GM12878 (cell line): Measurements from ENCODE around the gene TBC1D1. TPM values are rescaled to one million over a fixed set of nuclear protein-coding genes. Genes with fewer than 3 reads are reported as not detected.

Source experiments
- DPF2 ChIP-seq: fragments of 450-650 bp; IDR thresholded peaks from 2 replicates; pipeline ENCODE4 v1.6.1; 2017; ENCODE audit warnings: mild to moderate bottlenecking
- FOXM1 ChIP-seq: IDR thresholded peaks from 2 replicates; pipeline ENCODE4 v1.6.1; 2012; ENCODE audit warnings: low read depth, mild to moderate bottlenecking, inconsistent platforms, low read length, moderate library complexity
- HCFC1 ChIP-seq: fragments of 150-350 bp; IDR thresholded peaks from 2 replicates; pipeline ENCODE4 v1.6.1; 2014; ENCODE audit warnings: low read length
- HDGF ChIP-seq: fragments of 450-650 bp; IDR thresholded peaks from 2 replicates; pipeline ENCODE4 v1.6.1; 2016; ENCODE audit warnings: antibody characterized with exemption
- IKZF2 ChIP-seq, 2 experiments: fragments of 450-650 bp; IDR thresholded peaks; 2 replicates each; pipeline ENCODE4 v1.6.1; 2017; ENCODE audit warnings: mild to moderate bottlenecking in 2 of 2, moderate library complexity in 2 of 2
- KDM1A ChIP-seq: fragments of 200-600 bp; sonication (generic); IDR thresholded peaks from 2 replicates; pipeline ENCODE4 v1.6.1; 2016; ENCODE audit warnings: borderline replicate concordance
- LARP7 ChIP-seq: fragments of 450-650 bp; IDR thresholded peaks from 2 replicates; pipeline ENCODE4 v1.6.1; 2017; ENCODE audit warnings: mild to moderate bottlenecking
- MEF2A ChIP-seq: IDR thresholded peaks from 2 replicates; pipeline ENCODE4 v1.6.1; 2011; ENCODE audit warnings: low read depth, mild to moderate bottlenecking, low read length, moderate library complexity; ENCODE audit not compliant: insufficient read depth
- NFXL1 ChIP-seq: fragments of 450-650 bp; IDR thresholded peaks from 2 replicates; pipeline ENCODE4 v1.6.1; 2017; ENCODE audit warnings: antibody characterized with exemption, mild to moderate bottlenecking, borderline replicate concordance
- PML ChIP-seq: IDR thresholded peaks from 2 replicates; pipeline ENCODE4 v1.6.1; 2012; ENCODE audit warnings: low read length, inconsistent platforms
- RAD21 ChIP-seq: IDR thresholded peaks from 2 replicates; pipeline ENCODE4 v1.6.1; 2011; ENCODE audit warnings: mild to moderate bottlenecking, low read depth, low read length, moderate library complexity; ENCODE audit not compliant: insufficient read depth
- RUNX3 ChIP-seq: IDR thresholded peaks from 2 replicates; pipeline ENCODE4 v1.6.1; 2012; ENCODE audit warnings: low read length, inconsistent platforms
- SREBF1 ChIP-seq: IDR thresholded peaks from 2 replicates; pipeline ENCODE4 v1.6.1; 2012; ENCODE audit warnings: mild to moderate bottlenecking, low read length
- STAT3 ChIP-seq: IDR thresholded peaks from 2 replicates; pipeline ENCODE4 v1.6.1; 2011; ENCODE audit warnings: low read depth, low read length, improper control_type of control experiment
- YY1 ChIP-seq: IDR thresholded peaks from 2 replicates; pipeline ENCODE4 v1.6.1; 2011; ENCODE audit warnings: low read depth, mild to moderate bottlenecking, low read length
- ZBED1 ChIP-seq: IDR thresholded peaks from 2 replicates; pipeline ENCODE4 v1.6.1; 2016; ENCODE audit warnings: borderline replicate concordance
- ZNF217 ChIP-seq: fragments of 450-650 bp; IDR thresholded peaks from 2 replicates; pipeline ENCODE4 v1.6.1; 2017; ENCODE audit warnings: antibody characterized with exemption, mild to moderate bottlenecking
- ZNF384 ChIP-seq: IDR thresholded peaks from 2 replicates; pipeline ENCODE4 v1.6.1; 2012; ENCODE audit warnings: low read depth, mild to moderate bottlenecking, low read length, improper control_type of control experiment, borderline replicate concordance
- ZSCAN29 ChIP-seq: fragments of 450-650 bp; IDR thresholded peaks from 2 replicates; pipeline ENCODE4 v1.6.1; 2017; ENCODE audit warnings: mild to moderate bottlenecking, moderate library complexity
- polyA plus RNA-seq, 11 experiments: library from polyadenylated mRNA; depleted of rRNA in 4 of 11; unstranded in 6 of 11; stranded (reverse) in 5 of 11; fragments of >200 nt; fragmentation: Nextera tagmentation in 4 of 11; fragmentation: Illumina TruSeq in 1 of 11; extraction: Ambion mirVana in 4 of 11; extraction: Trizol in 1 of 11; gene quantifications; 1 replicate in 1 of 11; 2 replicates in 10 of 11; pipeline versions ENCODE4 v1.2.1 to v1.2.3, GENCODE V29; 2011 to 2016; ENCODE audit warnings: inconsistent platforms in 2 of 11, missing spikeins in 2 of 11, low read depth in 1 of 11
- total RNA-seq, 4 experiments: library from RNA; depleted of rRNA in 3 of 4; stranded (reverse); fragments of >200 nt in 3 of 4; fragmentation: Illumina TruSeq in 1 of 4; extraction: Trizol in 1 of 4; gene quantifications; 2 replicates each; pipeline versions ENCODE4 v1.2.1 to v1.2.3, GENCODE V29; 2013 to 2021
- TF ChIP-seq, protein P1 (sequence below): fragments of 450-650 bp; IDR thresholded peaks from 2 replicates; pipeline ENCODE4 v1.6.1; 2016; ENCODE audit warnings: mild to moderate bottlenecking
- TF ChIP-seq, protein P2 (sequence below): fragments of 450-650 bp; IDR thresholded peaks from 2 replicates; pipeline ENCODE4 v1.6.1; 2017; ENCODE audit warnings: low read depth, mild to moderate bottlenecking, moderate library complexity
- TF ChIP-seq, protein P3 (sequence below): fragments of 450-650 bp; IDR thresholded peaks from 2 replicates; pipeline ENCODE4 v1.6.1; 2017; ENCODE audit warnings: mild to moderate bottlenecking, low read depth, inconsistent platforms; ENCODE audit not compliant: poor library complexity, severe bottlenecking
- TF ChIP-seq, protein P4 (sequence below): fragments of 450-650 bp; IDR thresholded peaks from 2 replicates; pipeline ENCODE4 v1.6.1; 2017; ENCODE audit warnings: mild to moderate bottlenecking, moderate library complexity

TBC1D1 gene
- total and polyA plus RNA-seq, 10 of the 15 experiments (the other 5 are each of a cell fraction or from before 2014, with no cell fraction given): 5.3 to 102 (median 57.8) TPM

DNA sequence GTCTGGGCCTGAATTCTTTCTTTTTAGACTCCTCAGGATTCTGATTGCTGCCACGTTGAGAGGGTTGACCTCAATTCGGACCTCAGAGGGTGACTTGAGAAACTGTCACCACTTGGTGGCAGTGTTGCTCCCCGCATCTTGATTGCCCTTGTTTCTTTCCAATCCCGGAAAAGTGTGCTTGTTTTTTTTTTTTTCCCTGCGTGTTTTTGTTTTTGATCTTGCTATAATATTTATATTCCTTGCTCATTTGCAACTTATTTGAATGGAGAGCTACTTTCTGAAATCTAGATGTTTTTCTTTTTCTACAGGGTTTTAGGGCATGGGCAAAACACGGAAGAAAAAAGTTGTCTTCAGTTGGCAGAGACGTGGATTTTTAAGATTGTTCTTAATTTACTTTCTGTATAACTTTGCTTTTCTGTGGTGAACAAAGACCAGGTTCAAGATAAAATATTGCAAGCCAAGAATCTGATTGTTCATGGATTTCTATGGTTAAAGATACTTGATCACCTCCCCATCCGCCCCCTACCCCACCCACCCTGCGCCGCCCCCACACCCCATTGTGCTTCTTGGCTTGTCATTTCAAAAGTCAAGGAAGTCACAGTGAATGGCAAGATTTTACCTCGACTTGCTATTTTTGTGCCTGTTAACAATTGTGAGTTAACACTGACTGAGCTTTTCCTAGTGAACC, 171.3 kb downstream of the TBC1D1 start (continued):
- TF ChIP-seq FOXM1: peak; percentile 42; the same call in 1 of the 2 replicates
- no peak for TF ChIP-seq LARP7
- TF ChIP-seq IKZF2 (IDR thresholded peaks at IDR 0.05): peak; percentile 74 to 75
- TF ChIP-seq, protein P1, sequence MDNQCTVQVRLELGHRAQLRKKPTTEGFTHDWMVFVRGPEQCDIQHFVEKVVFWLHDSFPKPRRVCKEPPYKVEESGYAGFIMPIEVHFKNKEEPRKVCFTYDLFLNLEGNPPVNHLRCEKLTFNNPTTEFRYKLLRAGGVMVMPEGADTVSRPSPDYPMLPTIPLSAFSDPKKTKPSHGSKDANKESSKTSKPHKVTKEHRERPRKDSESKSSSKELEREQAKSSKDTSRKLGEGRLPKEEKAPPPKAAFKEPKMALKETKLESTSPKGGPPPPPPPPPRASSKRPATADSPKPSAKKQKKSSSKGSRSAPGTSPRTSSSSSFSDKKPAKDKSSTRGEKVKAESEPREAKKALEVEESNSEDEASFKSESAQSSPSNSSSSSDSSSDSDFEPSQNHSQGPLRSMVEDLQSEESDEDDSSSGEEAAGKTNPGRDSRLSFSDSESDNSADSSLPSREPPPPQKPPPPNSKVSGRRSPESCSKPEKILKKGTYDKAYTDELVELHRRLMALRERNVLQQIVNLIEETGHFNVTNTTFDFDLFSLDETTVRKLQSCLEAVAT: peak; percentile 80
- TF ChIP-seq YY1: 0 out of 2 replicates have a peak, but pooled peaks have one; percentile 46
- TF ChIP-seq SREBF1: peak; percentile 10; the same call in 1 of the 2 replicates
- TF ChIP-seq RAD21: peak; percentile 95
- TF ChIP-seq RUNX3: peak; percentile 64
- peak; percentile 40; the same call in 1 of the 2 replicates for TF ChIP-seq ZBED1
- TF ChIP-seq PML: no peak
- no peak for TF ChIP-seq ZSCAN29
- TF ChIP-seq HCFC1: no peak
- TF ChIP-seq STAT3: 0 out of 2 replicates have a peak, but pooled peaks have one; percentile 36
- TF ChIP-seq HDGF: peak; percentile 57; the same call in 1 of the 2 replicates
- TF ChIP-seq, protein P2, sequence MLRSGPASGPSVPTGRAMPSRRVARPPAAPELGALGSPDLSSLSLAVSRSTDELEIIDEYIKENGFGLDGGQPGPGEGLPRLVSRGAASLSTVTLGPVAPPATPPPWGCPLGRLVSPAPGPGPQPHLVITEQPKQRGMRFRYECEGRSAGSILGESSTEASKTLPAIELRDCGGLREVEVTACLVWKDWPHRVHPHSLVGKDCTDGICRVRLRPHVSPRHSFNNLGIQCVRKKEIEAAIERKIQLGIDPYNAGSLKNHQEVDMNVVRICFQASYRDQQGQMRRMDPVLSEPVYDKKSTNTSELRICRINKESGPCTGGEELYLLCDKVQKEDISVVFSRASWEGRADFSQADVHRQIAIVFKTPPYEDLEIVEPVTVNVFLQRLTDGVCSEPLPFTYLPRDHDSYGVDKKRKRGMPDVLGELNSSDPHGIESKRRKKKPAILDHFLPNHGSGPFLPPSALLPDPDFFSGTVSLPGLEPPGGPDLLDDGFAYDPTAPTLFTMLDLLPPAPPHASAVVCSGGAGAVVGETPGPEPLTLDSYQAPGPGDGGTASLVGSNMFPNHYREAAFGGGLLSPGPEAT: 0 out of 2 replicates have a peak, but pooled peaks have one; percentile 48
- no peak for TF ChIP-seq DPF2
- 0 out of 2 replicates have a peak, but pooled peaks have one; percentile 13 for TF ChIP-seq MEF2A
- TF ChIP-seq KDM1A: no peak
- TF ChIP-seq ZNF384: peak; percentile 91
- TF ChIP-seq NFXL1: no peak
- TF ChIP-seq ZNF217: no peak
- TF ChIP-seq, protein P3, sequence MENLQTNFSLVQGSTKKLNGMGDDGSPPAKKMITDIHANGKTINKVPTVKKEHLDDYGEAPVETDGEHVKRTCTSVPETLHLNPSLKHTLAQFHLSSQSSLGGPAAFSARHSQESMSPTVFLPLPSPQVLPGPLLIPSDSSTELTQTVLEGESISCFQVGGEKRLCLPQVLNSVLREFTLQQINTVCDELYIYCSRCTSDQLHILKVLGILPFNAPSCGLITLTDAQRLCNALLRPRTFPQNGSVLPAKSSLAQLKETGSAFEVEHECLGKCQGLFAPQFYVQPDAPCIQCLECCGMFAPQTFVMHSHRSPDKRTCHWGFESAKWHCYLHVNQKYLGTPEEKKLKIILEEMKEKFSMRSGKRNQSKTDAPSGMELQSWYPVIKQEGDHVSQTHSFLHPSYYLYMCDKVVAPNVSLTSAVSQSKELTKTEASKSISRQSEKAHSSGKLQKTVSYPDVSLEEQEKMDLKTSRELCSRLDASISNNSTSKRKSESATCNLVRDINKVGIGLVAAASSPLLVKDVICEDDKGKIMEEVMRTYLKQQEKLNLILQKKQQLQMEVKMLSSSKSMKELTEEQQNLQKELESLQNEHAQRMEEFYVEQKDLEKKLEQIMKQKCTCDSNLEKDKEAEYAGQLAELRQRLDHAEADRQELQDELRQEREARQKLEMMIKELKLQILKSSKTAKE: peak; percentile 56
- TF ChIP-seq, protein P4, sequence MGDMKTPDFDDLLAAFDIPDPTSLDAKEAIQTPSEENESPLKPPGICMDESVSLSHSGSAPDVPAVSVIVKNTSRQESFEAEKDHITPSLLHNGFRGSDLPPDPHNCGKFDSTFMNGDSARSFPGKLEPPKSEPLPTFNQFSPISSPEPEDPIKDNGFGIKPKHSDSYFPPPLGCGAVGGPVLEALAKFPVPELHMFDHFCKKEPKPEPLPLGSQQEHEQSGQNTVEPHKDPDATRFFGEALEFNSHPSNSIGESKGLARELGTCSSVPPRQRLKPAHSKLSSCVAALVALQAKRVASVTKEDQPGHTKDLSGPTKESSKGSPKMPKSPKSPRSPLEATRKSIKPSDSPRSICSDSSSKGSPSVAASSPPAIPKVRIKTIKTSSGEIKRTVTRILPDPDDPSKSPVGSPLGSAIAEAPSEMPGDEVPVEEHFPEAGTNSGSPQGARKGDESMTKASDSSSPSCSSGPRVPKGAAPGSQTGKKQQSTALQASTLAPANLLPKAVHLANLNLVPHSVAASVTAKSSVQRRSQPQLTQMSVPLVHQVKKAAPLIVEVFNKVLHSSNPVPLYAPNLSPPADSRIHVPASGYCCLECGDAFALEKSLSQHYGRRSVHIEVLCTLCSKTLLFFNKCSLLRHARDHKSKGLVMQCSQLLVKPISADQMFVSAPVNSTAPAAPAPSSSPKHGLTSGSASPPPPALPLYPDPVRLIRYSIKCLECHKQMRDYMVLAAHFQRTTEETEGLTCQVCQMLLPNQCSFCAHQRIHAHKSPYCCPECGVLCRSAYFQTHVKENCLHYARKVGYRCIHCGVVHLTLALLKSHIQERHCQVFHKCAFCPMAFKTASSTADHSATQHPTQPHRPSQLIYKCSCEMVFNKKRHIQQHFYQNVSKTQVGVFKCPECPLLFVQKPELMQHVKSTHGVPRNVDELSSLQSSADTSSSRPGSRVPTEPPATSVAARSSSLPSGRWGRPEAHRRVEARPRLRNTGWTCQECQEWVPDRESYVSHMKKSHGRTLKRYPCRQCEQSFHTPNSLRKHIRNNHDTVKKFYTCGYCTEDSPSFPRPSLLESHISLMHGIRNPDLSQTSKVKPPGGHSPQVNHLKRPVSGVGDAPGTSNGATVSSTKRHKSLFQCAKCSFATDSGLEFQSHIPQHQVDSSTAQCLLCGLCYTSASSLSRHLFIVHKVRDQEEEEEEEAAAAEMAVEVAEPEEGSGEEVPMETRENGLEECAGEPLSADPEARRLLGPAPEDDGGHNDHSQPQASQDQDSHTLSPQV: no peak
